Right atrium auricular region (tissue), 2 donors: ENCODE data around the gene CEP112. TPM values are rescaled to one million over a fixed set of nuclear protein-coding genes. Genes with fewer than 3 reads are reported as not detected.

Experiments
- DNase-seq: peaks from one replicate; pipeline ENCODE4 v3.0.0-alpha.2; 2019; ENCODE audit warnings: low spot score
- H3K27ac ChIP-seq, 2 donors: fragments of 200-600 bp; sonication (generic); 1 replicate in 1 of 2; 2 replicates in 1 of 2; pipeline ENCODE4 v1.5.1; 2016 to 2019
- H3K27me3 ChIP-seq, 2 donors: fragments of 200-600 bp; sonication (generic); one replicate each; pipeline versions ENCODE4 v1.5.1 to v1.6.0; 2017 to 2019
- H3K36me3 ChIP-seq: fragments of 200-600 bp; sonication (generic); one replicate; pipeline ENCODE4 v1.5.1; 2016
- H3K4me1 ChIP-seq, 2 donors: fragments of 200-600 bp; sonication (generic); one replicate each; pipeline versions ENCODE4 v1.5.1 to v1.6.0; 2017 to 2019
- H3K4me3 ChIP-seq, 2 donors: fragments of 200-600 bp; sonication (generic); 1 replicate in 1 of 2; 2 replicates in 1 of 2; pipeline ENCODE4 v1.5.1; 2017 to 2019; ENCODE audit warnings: mild to moderate bottlenecking in 1 of 2, moderate library complexity in 1 of 2
- H3K9me3 ChIP-seq, 2 donors: fragments of 200-600 bp; sonication (generic); one replicate each; pipeline ENCODE4 v1.5.1; 2019
- CTCF ChIP-seq, 2 donors: fragments of 200-600 bp; sonication (generic); IDR thresholded peaks; one replicate each; pipeline ENCODE4 v1.5.1; 2019; ENCODE audit warnings: antibody characterized with exemption in 2 of 2
- total RNA-seq, 2 donors: library from RNA; depleted of rRNA; stranded (reverse); fragments of >200 nt; gene quantifications; one replicate each; pipeline ENCODE4 v1.1.0, GENCODE V29; 2016

The CEP112 gene
- total RNA-seq, 2 donors from 2014 or later: 8.1 to 11.2 TPM

GRCh38 chr17:65679165-65679845, 512.6 kb downstream of the CEP112 start:
- Histone ChIP-seq H3K36me3 (no peaks in the 10 kb centered on the region), H3K27me3 (no peaks in the 10 kb centered on the region), H3K4me3 (no peak overlapping the region), H3K9me3 (peaks cover 0 to 6% of the 10 kb centered on the region in 2 donors), H3K4me1 (no peaks in the 10 kb centered on the region), H3K27ac (no peak overlapping the region)
- TF ChIP-seq CTCF (IDR thresholded peaks at IDR 0.05): no peak
- no peak for DNase-seq

- DNase-seq: no peak
- Histone ChIP-seq H3K36me3 (no peaks in the 10 kb centered on the region), H3K27ac (no peak overlapping the region), H3K9me3 (peaks cover 0 to 6% of the 10 kb centered on the region in 2 donors), H3K4me3 (no peak overlapping the region), H3K27me3 (no peaks in the 10 kb centered on the region), H3K4me1 (no peaks in the 10 kb centered on the region)
- TF ChIP-seq CTCF (IDR thresholded peaks at IDR 0.05): no peak
These were observed 513.4 kb downstream of the CEP112 start for GRCh38 chr17:65678546-65678945.

GRCh38 chr17:65677932-65678331, 514.0 kb downstream of the CEP112 start:
- TF ChIP-seq CTCF (IDR thresholded peaks at IDR 0.05): no peak

GRCh38 chr17:65674246-65675045, 517.5 kb downstream of the CEP112 start:
- H3K4me3 ChIP-seq: no peak overlapping the region
- no peaks in the 10 kb centered on the region for H3K4me1 ChIP-seq
- H3K27ac ChIP-seq: no peak overlapping the region
- TF ChIP-seq CTCF (IDR thresholded peaks at IDR 0.05): no peak
- H3K9me3 ChIP-seq: peaks cover 0 to 6% of the 10 kb centered on the region in 2 donors
- no peaks in the 10 kb centered on the region for H3K27me3 ChIP-seq
- H3K36me3 ChIP-seq: no peaks in the 10 kb centered on the region
- no peak for DNase-seq

More at GRCh38 chr17:65677932-65678331, 514.0 kb downstream of the CEP112 start:
- no peak for DNase-seq
- H3K36me3 ChIP-seq: no peaks in the 10 kb centered on the region
- peaks cover 0 to 6% of the 10 kb centered on the region in 2 donors for H3K9me3 ChIP-seq
- H3K27me3 ChIP-seq: no peaks in the 10 kb centered on the region
- H3K4me1 ChIP-seq: no peaks in the 10 kb centered on the region
- H3K27ac ChIP-seq: no peak overlapping the region
- no peak overlapping the region for H3K4me3 ChIP-seq

- DNase-seq: no peak
- peaks cover 0 to 6% of the 10 kb centered on the region in 2 donors for H3K9me3 ChIP-seq
- H3K36me3 ChIP-seq: no peaks in the 10 kb centered on the region
- no peaks in the 10 kb centered on the region for H3K27me3 ChIP-seq
- no peak overlapping the region for H3K27ac ChIP-seq
- H3K4me3 ChIP-seq: no peak overlapping the region
- no peak for TF ChIP-seq CTCF (IDR thresholded peaks at IDR 0.05)
- H3K4me1 ChIP-seq: no peaks in the 10 kb centered on the region
These were observed 521.1 kb downstream of the CEP112 start for GRCh38 chr17:65670667-65671371.
